Neural progenitor cell (in vitro differentiated cells): Measurements from ENCODE around the gene NAPA.

Experiments
- EZH2 ChIP-seq: fragments of 200-600 bp; sonication (generic); IDR thresholded peaks from 2 replicates; pipeline ENCODE4 v1.6.1; 2017; ENCODE audit warnings: antibody characterized with exemption, mild to moderate bottlenecking, moderate library complexity
- TF ChIP-seq, protein P1 (sequence below): fragments of 200-600 bp; sonication (generic); IDR thresholded peaks from 2 replicates; pipeline ENCODE4 v1.5.1; 2017; ENCODE audit warnings: antibody characterized with exemption, mild to moderate bottlenecking

DNA sequence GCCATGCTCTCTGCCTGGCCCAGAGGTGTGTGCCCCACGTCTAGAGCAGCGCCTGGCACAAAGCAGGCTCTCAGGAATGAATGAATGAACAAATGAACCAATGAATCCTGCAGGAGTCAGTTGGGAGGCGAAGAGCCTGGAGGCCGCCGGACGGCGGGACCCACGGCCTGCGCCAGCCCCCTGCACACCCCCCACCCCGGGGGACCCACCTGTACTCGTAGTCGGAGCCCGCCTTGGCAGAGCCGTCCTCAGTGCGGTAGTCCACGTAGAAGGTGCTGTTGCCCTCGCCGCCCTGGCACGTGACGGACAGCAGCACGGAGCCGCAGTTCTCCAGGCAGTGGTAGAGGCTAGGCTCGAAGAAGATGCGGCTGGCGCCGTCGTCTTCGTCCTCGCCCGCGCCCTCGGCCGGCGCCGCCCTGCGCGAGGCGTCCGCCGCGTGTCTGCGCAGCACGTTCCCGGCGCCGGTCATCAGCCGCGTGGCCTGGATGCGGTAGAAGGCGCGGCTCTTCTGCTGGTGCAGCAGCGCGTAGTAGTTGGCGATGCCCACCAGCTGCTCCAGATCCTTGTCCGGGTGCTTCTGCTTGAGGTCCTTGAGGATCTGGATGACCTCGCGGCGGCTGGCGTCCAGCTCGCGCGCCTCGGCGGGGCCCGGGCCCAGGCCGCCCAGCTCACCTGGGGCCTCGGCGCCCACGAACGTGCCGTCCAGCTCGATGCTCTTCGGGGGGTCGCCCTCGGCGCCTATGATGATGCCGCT lies 58.0 kb downstream of the NAPA start:
- TF ChIP-seq EZH2, result no peak
- TF ChIP-seq, protein P1, sequence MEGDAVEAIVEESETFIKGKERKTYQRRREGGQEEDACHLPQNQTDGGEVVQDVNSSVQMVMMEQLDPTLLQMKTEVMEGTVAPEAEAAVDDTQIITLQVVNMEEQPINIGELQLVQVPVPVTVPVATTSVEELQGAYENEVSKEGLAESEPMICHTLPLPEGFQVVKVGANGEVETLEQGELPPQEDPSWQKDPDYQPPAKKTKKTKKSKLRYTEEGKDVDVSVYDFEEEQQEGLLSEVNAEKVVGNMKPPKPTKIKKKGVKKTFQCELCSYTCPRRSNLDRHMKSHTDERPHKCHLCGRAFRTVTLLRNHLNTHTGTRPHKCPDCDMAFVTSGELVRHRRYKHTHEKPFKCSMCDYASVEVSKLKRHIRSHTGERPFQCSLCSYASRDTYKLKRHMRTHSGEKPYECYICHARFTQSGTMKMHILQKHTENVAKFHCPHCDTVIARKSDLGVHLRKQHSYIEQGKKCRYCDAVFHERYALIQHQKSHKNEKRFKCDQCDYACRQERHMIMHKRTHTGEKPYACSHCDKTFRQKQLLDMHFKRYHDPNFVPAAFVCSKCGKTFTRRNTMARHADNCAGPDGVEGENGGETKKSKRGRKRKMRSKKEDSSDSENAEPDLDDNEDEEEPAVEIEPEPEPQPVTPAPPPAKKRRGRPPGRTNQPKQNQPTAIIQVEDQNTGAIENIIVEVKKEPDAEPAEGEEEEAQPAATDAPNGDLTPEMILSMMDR, result no peak
